GM23338 (cell line): ENCODE data around the gene PLAC8L1.
A peak's percentile ranks its signal among the peaks of the same experiment; 100 is the strongest.

Experiments used
- CREB1 ChIP-seq: fragments of 250-450 bp; sonication (Bioruptor Pico); IDR thresholded peaks from 2 replicates; pipeline ENCODE4 v1.5.0; 2020; ENCODE audit warnings: low read depth, mild to moderate bottlenecking, moderate library complexity
- EZH2 ChIP-seq: fragments of 200-600 bp; sonication (generic); IDR thresholded peaks from one replicate; pipeline ENCODE4 v1.8.0; 2017; ENCODE audit warnings: antibody characterized with exemption, mild to moderate bottlenecking, low read depth; ENCODE audit not compliant: unreplicated experiment
- EZH2phosphoT487 ChIP-seq: fragments of 200-600 bp; sonication (generic); IDR thresholded peaks from one replicate; pipeline ENCODE4 v1.8.1; 2018; ENCODE audit warnings: antibody characterized with exemption; ENCODE audit not compliant: unreplicated experiment
- JUNB ChIP-seq: IDR thresholded peaks from one replicate; pipeline ENCODE4 v1.6.1; 2016; ENCODE audit warnings: antibody characterized with exemption; ENCODE audit not compliant: unreplicated experiment
- NANOG ChIP-seq: IDR thresholded peaks from 2 replicates; pipeline ENCODE4 v1.6.1; 2016; ENCODE audit warnings: antibody characterized with exemption, borderline replicate concordance
- POLR2AphosphoS5 ChIP-seq: IDR thresholded peaks from 2 replicates; pipeline ENCODE4 v1.6.1; 2016; ENCODE audit warnings: antibody characterized with exemption, low read depth
- STAT1 ChIP-seq: IDR thresholded peaks from one replicate; pipeline ENCODE4 v1.6.1; 2016; ENCODE audit warnings: antibody characterized with exemption; ENCODE audit not compliant: unreplicated experiment
- ZNF114 ChIP-seq: fragments of 250-450 bp; sonication (Bioruptor Pico); IDR thresholded peaks from 2 replicates; pipeline ENCODE4 v1.5.0; 2020; ENCODE audit warnings: mild to moderate bottlenecking, moderate library complexity
- ZNF331 ChIP-seq: fragments of 250-450 bp; sonication (Bioruptor Pico); IDR thresholded peaks from 2 replicates; pipeline ENCODE4 v1.5.0; 2020; ENCODE audit warnings: low read depth, mild to moderate bottlenecking, moderate library complexity
- TF ChIP-seq, protein P1 (sequence below), 2 experiments: fragments of 200-600 bp in 1 of 2; sonication (generic) in 1 of 2; conservative IDR thresholded peaks; 2 replicates each; pipeline versions ENCODE4 v1.5.1 to v1.6.1; 2016 to 2017; ENCODE audit warnings: antibody characterized with exemption in 2 of 2, low read depth in 2 of 2, mild to moderate bottlenecking in 2 of 2, moderate library complexity in 1 of 2
- TF ChIP-seq, protein P2 (sequence below): IDR thresholded peaks from 2 replicates; pipeline ENCODE4 v1.6.1; 2016; ENCODE audit warnings: antibody characterized with exemption
- TF ChIP-seq, protein P3 (sequence below): IDR thresholded peaks from one replicate; pipeline ENCODE4 v1.6.1; 2018; ENCODE audit warnings: antibody characterized with exemption; ENCODE audit not compliant: unreplicated experiment

DNA sequence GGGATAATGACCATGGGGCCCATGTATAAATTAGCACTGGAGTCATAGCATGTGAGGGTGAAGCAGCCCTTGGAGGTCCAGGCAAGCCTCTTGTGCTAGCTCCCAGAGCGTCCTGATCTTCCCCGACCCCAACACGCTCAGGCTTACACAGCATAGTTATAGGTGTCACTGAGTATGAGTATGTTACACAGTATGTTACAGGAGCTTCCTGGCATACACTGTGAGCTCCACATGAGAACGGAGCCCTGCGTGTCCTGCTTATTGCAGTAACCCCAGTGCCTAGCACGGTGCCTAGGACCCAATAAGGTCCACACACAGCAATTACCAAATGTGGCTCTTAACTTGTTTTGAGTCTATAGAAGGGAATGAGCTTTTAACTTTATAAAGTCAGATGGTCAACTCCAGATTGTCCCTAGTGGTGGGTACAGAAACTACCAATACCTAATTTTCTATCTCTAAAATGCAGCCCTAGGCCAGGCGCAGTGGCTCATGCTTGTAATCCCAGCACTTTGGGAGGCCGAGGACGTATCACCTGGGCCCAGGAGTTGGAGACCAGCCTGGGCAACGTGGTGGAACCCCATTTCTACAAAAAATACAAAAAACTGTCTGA, 64.1 kb downstream of the PLAC8L1 start:
- TF ChIP-seq EZH2 (no peak), EZH2phosphoT487 (no peak), POLR2AphosphoS5 (no peak), ZNF114 (CRISPR knock-in tag) (no peak), NANOG (no peak), CREB1 (CRISPR knock-in tag) (no peak), STAT1 (no peak), JUNB (no peak), ZNF331 (CRISPR knock-in tag) (no peak)
- TF ChIP-seq, protein P1, sequence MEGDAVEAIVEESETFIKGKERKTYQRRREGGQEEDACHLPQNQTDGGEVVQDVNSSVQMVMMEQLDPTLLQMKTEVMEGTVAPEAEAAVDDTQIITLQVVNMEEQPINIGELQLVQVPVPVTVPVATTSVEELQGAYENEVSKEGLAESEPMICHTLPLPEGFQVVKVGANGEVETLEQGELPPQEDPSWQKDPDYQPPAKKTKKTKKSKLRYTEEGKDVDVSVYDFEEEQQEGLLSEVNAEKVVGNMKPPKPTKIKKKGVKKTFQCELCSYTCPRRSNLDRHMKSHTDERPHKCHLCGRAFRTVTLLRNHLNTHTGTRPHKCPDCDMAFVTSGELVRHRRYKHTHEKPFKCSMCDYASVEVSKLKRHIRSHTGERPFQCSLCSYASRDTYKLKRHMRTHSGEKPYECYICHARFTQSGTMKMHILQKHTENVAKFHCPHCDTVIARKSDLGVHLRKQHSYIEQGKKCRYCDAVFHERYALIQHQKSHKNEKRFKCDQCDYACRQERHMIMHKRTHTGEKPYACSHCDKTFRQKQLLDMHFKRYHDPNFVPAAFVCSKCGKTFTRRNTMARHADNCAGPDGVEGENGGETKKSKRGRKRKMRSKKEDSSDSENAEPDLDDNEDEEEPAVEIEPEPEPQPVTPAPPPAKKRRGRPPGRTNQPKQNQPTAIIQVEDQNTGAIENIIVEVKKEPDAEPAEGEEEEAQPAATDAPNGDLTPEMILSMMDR (conservative IDR thresholded peaks at IDR 0.05; ENCODE audit: low read depth in 2 of 2): peak; percentile 47 to 63
- TF ChIP-seq, protein P2, sequence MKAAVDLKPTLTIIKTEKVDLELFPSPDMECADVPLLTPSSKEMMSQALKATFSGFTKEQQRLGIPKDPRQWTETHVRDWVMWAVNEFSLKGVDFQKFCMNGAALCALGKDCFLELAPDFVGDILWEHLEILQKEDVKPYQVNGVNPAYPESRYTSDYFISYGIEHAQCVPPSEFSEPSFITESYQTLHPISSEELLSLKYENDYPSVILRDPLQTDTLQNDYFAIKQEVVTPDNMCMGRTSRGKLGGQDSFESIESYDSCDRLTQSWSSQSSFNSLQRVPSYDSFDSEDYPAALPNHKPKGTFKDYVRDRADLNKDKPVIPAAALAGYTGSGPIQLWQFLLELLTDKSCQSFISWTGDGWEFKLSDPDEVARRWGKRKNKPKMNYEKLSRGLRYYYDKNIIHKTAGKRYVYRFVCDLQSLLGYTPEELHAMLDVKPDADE: no peak
- TF ChIP-seq, protein P3, sequence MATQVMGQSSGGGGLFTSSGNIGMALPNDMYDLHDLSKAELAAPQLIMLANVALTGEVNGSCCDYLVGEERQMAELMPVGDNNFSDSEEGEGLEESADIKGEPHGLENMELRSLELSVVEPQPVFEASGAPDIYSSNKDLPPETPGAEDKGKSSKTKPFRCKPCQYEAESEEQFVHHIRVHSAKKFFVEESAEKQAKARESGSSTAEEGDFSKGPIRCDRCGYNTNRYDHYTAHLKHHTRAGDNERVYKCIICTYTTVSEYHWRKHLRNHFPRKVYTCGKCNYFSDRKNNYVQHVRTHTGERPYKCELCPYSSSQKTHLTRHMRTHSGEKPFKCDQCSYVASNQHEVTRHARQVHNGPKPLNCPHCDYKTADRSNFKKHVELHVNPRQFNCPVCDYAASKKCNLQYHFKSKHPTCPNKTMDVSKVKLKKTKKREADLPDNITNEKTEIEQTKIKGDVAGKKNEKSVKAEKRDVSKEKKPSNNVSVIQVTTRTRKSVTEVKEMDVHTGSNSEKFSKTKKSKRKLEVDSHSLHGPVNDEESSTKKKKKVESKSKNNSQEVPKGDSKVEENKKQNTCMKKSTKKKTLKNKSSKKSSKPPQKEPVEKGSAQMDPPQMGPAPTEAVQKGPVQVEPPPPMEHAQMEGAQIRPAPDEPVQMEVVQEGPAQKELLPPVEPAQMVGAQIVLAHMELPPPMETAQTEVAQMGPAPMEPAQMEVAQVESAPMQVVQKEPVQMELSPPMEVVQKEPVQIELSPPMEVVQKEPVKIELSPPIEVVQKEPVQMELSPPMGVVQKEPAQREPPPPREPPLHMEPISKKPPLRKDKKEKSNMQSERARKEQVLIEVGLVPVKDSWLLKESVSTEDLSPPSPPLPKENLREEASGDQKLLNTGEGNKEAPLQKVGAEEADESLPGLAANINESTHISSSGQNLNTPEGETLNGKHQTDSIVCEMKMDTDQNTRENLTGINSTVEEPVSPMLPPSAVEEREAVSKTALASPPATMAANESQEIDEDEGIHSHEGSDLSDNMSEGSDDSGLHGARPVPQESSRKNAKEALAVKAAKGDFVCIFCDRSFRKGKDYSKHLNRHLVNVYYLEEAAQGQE: no peak
